GM18502 (cell line): ENCODE measurements around the gene SEC62.
A peak's percentile ranks its signal among the peaks of the same experiment; 100 is the strongest.
"Not testable (repeated sequence)": the region's sequence is repeated elsewhere in the genome, so short reads cannot be mapped to it uniquely, and the experiment has no call there.

ENCODE experiments used
- ATAC-seq: cut with Tn5 transposase; IDR thresholded peaks from one replicate; pipeline ENCODE4 v1.9.1; 2021; ENCODE audit warnings: mild to moderate bottlenecking; ENCODE audit not compliant: unreplicated experiment, poor library complexity

Gene SEC62

DNA sequence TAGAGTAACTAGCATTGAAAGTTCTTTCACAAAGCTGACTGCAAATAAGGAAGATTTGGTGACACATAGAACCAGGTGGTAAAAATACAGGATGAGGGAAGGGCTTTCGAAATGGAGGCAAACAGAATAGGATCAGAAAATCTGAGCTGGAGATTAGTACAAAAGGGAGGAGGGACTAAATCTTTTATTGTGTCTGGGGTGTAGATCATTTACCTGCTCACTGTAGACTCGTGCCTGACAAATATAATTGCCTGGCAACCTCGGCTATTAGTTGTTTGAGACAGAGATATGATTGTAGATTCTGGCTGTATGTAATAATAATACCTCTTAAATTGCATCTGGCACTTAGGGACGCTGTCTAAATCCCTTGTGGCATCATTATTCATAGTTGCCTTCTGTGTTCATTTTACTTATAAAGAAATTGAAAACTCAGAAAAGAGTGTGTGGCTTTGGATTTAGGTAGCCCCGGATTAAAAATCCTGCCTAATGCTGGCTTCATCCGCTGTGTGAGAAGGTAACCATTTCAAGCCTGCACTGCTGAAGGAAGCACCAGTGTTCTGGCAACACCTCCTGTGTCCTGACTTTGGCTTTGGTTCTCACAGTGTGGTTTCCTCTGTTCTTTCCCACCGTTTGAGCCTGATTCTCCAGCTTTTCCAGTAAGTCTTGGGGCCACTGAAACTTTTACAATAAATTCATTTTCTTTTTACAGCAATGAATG is 46.2 kb downstream of the SEC62 start:
- no peak for ATAC-seq

DNA sequence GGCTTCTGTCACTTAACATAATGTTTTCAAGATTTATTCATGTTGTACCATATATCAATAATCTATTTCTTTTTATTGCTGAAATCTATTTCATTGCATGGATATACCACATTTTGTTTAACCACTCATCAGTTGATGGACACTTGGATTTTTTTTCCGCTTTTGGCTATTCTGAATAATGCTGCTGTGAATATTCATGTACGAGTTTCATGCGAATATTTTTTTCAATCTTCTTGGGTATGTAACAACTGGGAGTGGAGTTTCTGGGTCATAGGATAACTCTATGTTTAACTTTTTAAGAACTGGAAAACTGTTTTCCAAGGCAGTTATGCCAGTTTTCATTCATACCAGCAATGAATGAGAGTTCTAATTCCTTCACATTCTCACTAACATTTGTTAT is 49.5 kb downstream of the SEC62 start:
- no peak for ATAC-seq

DNA sequence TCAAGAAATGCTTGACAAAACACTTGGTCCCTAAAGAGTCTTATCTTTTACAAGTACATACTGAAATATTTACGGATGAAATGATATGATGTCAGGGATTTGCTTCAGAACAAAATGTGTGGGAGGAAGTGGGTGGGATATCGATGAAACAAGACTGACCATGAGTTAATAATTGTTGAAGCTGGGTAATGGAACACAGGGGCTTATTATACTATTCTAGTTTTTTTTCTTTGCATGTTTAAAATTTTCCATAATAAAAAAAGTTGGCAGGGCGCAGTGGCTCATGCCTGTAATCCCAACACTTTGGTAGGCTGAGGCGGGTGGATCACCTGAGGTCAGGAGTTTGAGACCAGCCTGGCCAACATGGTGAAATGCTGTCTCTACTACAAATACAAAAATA is 52.7 kb downstream of the SEC62 start:
- ATAC-seq: not testable (repeated sequence)

DNA sequence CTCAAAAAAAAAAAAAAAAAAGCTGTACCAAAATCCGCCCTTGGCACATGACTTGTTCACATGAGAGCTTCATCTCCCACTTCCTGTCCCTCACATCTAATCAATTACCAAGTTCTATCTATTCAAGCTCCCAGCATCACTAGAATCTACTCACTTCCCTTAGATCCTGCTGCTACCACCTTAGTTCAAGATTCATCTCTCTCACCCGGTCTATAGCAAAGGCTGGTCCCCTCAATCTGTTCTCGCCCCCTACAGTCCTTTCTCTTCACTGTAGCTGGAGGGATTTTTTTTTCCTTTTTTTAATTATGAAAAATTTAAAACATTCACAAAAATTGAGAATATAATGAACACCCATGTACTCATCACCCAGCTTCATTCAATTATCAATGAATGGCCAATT is 54.5 kb downstream of the SEC62 start:
- ATAC-seq: peak; percentile 61

DNA sequence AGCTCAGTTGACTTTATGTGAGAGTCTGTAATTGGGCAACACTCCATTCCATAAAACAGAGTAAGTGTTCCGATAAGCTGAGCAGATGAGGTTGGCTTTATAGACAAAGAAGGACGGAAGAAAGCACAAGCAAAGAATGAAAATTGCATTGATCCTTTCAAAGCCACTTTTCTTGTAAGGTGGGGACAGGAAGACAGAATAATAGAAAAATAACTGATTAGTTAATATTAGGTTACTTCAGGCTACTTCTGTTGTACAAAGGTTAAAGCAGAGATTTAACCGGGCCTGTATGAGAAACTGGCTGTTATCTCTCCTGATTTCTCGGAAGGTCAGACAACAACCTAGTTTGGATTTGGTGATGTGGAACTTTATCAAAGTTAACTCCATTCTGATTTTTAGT is 55.7 kb downstream of the SEC62 start:
- no peak for ATAC-seq

DNA sequence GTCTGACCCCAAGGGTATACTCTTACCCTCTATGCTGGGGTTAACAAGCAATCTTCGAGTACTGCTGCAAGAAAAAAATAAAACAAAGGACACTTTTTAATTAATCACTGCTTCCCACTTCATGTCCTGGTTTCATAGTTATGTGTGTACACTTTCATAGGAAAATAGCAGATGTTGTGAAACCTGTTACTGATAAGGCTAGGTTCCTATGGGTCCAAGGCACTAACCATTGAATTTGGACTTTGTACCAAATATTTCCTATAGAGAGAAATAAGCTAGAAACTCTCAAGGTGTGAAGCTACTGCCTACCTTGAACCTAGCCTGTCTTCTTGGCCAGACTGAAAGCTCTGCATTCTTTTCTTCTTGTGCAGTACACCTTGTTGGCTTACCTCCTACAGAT is 56.6 kb downstream of the SEC62 start:
- ATAC-seq: no peak

DNA sequence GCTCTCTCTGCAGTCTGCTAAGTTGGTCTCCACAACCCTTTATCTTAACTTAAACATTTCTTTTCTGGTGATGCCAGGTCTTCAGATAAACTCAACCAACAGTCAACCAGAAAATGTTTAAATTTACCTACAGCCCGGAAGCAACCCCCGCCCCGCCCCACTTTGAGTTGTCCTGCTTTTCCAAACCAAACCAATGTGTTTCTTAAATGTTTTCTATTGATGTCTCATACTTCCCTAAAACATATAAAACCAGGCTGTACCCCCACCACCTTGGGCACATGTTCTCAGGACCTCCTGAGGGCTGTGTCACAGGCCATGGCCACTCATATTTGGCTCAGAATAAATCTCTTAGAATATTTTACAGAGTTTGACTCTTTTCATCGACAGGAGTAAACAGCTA is 58.0 kb downstream of the SEC62 start:
- ATAC-seq: no peak

DNA sequence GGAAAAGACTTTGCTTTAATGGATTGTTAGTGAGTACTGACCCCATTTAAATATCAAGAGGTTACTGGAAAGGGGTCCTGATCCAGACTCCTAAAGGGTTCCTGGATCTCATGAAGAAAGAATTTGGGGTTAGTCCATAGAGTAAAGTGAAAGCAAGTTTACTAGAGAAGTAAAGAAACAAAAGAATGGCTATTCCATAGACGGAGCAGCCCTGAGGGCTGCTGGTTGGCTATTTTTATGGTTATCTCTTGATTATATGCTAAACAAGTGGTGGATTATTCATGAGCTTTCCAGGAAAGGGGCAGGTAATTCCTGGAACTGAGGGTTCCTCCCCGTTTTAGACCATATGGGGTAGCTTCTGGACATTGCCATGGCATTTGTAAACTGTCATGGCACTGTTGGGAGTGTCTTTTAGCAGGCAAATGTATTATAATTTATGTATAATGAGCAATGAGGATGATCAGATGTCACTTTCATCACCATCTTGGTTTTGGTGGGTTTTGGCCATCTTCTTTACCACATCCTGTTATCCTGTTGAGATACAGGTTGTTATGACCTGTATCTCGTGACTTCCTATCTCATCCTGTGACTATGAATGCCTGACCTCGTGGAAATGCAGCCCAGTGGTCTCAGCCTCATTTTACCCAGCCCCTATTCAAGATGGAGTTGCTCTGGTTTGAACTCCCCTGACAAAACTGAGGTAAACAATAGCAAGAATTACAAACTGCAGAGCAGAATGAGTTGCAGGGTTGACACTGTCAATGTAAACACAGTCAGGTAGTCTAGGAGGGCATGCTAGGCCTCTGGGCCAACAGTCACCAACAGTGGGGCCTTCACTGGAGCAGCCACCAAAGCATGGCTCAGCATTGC is 60.9 kb downstream of the SEC62 start:
- ATAC-seq: no peak

DNA sequence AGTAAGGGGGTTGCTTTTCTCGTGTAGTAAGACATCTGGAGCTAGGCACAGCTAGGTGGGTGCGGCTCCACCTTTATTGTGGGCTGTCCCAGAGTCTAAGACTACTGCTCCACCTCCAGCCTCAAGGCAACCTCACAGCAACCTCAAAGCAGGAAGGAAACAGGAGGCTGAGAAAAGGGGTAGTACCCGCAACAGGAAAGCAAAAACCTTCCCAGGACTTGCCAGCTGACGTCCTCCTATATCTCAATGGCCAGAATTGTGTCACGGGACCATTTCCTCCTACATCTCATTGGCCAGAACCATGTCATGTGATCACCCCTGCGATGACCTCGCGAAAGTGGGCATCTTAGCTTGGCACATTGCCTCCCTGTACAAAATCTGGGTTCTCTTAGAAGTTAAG is 66.9 kb downstream of the SEC62 start:
- no peak for ATAC-seq

DNA sequence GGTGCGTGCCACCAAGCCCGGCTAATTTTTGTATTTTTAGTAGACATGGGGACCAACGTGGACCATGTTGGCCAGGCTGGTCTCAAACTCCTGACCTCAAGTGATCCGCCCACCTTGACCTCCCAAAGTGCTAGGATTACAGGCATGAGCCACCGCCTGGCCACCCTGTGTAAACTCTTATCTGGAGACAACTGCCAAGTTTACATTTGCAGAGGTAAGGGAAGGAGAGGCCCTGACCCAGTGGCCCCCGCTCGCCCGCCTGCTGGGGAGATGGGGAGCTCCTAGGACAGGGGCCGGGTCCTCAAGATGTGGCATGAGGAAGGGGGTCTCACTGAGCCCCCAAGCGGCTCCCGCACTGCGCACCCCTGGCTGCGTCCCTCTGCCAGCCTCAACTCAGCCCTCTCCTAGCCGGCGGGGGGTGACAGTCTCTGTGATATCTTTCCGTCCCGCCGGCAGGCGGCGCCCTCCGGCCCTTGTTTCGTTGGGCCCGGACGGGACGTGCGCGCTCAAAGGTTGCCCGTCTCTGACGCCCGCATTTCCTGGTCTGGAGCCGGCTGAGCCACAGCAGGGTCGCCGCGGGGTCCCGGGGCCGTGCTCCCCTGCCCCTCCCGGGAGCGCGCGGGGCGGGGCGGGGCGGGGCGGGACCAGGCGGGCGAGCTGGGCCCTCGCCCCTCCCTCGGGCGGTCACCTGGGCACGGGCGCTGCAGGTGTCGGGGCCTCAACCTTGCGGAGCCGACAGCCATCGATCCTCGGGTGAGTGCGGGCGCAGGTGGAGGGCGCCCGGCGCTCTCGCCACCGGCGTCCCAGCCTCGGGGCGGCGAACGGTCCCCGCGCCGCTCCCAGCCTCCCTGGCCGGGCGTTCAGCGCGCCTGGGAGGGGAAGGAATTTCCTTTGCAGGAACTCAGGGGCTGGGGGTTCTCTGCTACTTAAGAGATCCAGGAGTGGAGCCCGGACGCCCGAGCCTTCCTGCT is 71.1 kb downstream of the SEC62 start, which contains the start of gene GPR160:
Gene GPR160, plus strand, starts transcription at position 533 of the 971 bp plus-strand sequence. CDS start 45,978 bp downstream, outside the sequence.
- peak; percentile 81 for ATAC-seq

DNA sequence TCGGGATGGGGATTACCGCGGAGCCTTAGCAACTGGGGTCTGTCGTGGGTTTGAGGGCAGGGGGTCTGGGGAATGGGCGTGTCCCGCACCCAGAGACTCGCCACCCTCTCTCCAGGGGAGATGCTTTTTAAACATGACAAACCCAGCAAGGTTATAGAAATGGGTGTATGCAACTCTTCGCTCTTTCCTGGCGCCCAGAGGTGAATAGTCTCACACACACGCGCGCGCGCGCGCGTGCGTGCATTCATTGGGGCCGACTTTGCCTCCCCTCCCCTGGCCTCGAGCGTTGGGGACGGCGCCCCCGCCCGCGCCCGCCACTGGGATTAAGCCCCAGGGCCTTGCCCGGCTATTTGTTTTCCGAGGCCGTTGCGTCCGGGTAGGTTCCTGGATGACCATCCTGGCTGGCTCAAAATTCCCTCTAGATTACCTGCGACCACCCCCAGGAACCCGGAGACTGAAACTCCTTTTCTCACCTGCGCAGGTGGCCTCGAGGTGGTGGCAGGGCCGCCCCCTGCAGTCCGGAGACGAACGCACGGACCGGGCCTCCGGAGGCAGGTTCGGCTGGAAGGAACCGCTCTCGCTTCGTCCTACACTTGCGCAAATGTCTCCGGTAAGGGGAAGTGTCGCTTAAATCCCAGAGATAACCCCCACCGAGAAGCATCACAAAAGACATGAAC is 72.0 kb downstream of the SEC62 start:
- peak; percentile 23 for ATAC-seq

DNA sequence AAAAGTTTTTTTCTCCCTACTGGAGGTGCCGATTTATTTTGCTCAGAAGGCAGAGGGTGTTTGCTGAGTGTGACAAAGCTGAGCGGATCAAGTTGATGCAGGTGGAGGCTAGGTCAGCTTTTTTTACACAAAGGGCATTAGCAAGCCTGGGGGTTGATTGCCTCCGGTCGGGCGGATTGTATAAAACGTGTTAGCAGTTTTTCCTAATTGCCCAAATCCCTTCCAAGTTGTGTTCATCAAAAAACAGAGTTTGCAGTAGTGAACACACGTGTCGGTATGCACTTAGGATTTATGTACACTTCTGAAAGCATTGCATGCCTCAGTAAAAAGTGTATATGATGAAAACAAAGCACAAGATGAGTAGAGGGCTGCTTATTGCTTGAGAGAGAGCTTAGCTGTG is 73.8 kb downstream of the SEC62 start:
- ATAC-seq: no peak

DNA sequence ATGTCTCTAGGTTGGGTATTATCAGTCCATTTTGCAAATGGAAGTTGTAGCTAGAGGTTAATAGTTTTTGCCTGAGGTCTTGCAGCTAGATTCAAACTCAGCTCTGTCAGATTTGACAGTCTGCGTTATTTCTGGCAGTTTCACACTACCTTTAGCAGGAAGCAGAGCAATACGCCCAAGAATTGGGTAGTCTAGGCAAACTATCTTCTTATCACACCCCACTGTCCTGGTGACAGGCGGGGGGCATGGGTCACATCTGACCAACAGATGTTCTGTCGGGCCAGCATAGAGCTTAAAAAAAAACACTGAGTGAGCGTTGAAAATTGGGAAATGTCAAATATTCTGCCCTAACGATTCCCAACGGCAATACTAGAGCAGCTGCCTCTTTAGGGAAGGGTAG is 76.9 kb downstream of the SEC62 start:
- ATAC-seq: no peak

DNA sequence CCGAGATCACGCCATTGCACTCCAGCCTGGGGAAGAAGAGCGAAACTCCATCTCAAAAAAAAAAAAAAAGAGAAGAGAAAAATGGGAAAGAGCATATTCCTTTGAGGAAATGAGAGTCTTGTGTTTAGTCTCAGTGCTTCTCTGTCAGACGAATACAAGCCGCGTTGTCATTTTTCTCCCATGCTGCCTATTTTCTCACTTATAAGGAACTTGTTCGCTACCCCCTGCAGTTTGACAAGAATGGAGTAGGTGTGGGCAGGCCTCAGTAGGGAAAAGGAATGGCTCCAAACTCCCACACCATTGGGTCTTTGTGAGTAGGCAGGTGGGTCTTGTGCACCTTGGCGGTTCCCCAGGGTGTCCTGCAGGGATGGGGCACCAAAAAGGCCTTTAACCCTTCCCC is 77.7 kb downstream of the SEC62 start:
- no peak for ATAC-seq

DNA sequence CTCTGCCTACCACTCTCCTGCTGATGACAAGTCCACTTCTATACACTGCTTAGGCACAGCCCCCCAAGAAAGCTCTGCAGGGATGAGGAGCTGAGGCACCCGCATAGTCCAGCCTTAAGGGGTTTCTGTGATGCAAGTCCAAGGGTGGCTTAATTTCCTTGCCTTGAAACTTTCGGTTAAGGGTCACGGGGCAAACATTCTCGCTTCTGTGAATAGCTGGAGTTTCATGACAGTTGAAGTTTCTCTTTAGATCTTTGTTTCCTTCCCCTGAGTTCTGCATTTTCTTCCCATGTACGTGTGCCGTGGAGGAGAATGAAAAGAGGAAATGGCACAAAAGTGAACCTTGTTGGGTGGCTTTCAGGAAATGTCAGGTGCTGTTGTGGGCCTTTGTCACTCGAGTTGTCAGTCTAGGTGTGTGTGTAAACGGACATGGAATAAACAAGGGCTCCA is 78.2 kb downstream of the SEC62 start:
- ATAC-seq: peak; percentile 82

DNA sequence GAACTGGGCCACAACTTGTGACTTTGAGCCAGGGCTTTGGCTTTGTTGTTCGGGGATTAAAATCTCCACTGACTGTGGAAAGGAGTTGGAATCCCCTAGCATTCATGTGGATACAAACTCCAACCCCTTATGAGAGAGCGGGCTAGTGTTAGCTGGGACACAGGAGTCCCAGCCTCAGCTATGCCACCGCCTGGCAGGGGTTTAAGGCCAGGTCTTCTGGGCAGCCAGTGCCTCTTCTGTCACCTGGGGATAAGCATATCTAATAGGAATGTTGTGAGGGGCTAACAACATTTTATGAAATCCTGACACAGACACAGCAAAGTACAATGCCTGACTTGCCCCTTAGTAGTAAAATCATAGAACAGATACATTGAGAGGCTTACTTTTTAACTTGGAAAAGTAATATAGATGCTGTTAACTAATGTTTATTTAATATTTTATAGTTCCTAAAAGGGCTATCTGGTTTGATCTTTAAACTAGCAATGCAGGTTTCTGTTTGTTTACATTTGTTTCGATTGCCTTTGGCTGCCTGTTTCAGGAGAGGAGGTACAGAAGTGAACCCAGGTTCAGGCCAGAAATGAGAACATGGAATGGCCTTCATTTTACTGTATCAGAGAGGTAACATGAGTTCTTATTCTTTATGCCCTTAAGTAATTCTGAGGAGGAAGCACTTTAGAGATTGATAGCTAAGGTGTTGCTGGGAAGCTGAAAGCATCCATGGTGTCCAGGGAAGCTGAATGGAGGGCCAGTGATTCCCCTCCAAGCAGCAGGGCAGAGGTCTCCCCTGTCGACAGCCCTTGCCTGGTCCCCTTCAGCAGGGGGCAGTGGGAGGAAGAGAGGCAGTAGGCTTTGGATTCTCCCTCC is 79.9 kb downstream of the SEC62 start:
- no peak for ATAC-seq

DNA sequence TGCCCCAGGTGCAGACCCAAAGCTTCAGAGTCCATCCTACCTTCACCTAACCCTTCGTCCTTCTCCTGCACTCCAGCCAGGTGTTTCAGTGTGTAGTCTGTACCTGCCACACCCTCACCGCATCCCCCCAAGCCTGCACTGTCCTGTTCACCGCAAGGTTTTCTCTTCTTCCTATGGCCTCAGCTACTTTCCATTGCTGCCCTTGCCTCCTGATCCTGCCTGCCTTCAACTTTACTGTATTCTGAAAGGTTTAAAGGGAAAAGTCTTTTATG is 80.5 kb downstream of the SEC62 start:
- ATAC-seq: no peak
